DOHH2 (cell line): ENCODE results near the gene MICAL3.

Experiments used
- H3F3A ChIP-seq: fragments of 200-600 bp; sonication (generic), shearing (Covaris generic); 2 replicates; pipeline ENCODE4 v1.6.0; 2016; ENCODE audit warnings: antibody characterized with exemption, mild to moderate bottlenecking; ENCODE audit not compliant: control insufficient read depth, insufficient read depth
- H3K27ac ChIP-seq: fragments of 200-600 bp; sonication (generic); 2 replicates; pipeline ENCODE4 v1.5.1; 2014; ENCODE audit warnings: low read depth, mild to moderate bottlenecking, low read length, moderate library complexity
- H3K27me3 ChIP-seq: fragments of 200-600 bp; sonication (generic); 2 replicates; pipeline ENCODE4 v1.6.1; 2014; ENCODE audit warnings: mild to moderate bottlenecking, low read length, mixed read lengths; ENCODE audit not compliant: control insufficient read depth
- H3K36me3 ChIP-seq: fragments of 200-600 bp; sonication (generic); 2 replicates; pipeline ENCODE4 v1.6.1; 2014; ENCODE audit warnings: mild to moderate bottlenecking, low read length, moderate library complexity, mixed read lengths; ENCODE audit not compliant: control insufficient read depth
- H3K4me1 ChIP-seq: fragments of 200-600 bp; sonication (generic); 2 replicates; pipeline ENCODE4 v1.6.1; 2014; ENCODE audit warnings: mild to moderate bottlenecking, low read length, mixed read lengths; ENCODE audit not compliant: control insufficient read depth
- H3K4me2 ChIP-seq: fragments of 200-600 bp; sonication (generic); 2 replicates; pipeline ENCODE4 v1.6.0; 2014; ENCODE audit warnings: mild to moderate bottlenecking, low read length, moderate library complexity
- H3K4me3 ChIP-seq: fragments of 200-600 bp; sonication (generic); 2 replicates; pipeline ENCODE4 v1.5.1; 2014; ENCODE audit warnings: mild to moderate bottlenecking, low read length, mixed read lengths
- H3K79me2 ChIP-seq: fragments of 200-600 bp; sonication (generic); 2 replicates; pipeline ENCODE4 v1.6.1; 2014; ENCODE audit warnings: mild to moderate bottlenecking, low read length, mixed read lengths; ENCODE audit not compliant: control insufficient read depth
- H3K9me2 ChIP-seq: fragments of 200-600 bp; sonication (generic); replicated peaks from 2 replicates; pipeline ENCODE4 v1.6.1; 2014; ENCODE audit warnings: mild to moderate bottlenecking, low read length, mixed read lengths; ENCODE audit not compliant: control insufficient read depth
- H3K9me3 ChIP-seq: fragments of 200-600 bp; sonication (generic); 2 replicates; pipeline ENCODE4 v1.6.1; 2014; ENCODE audit warnings: antibody characterized with exemption, low read length, mixed read lengths; ENCODE audit not compliant: control insufficient read depth, insufficient read depth
- H4K20me1 ChIP-seq: fragments of 200-600 bp; sonication (generic); 2 replicates; pipeline ENCODE4 v1.6.0; 2014; ENCODE audit warnings: low read depth, mild to moderate bottlenecking, antibody characterized with exemption, low read length, moderate library complexity; ENCODE audit not compliant: control insufficient read depth, insufficient read depth
- EZH2phosphoT487 ChIP-seq: fragments of 200-600 bp; sonication (generic); IDR thresholded peaks from 2 replicates; pipeline ENCODE4 v1.6.1; 2017; ENCODE audit warnings: borderline replicate concordance, mild to moderate bottlenecking, antibody characterized with exemption, low read length, moderate library complexity, mixed read lengths
- TF ChIP-seq, protein P1 (sequence below): fragments of 200-600 bp; sonication (generic); IDR thresholded peaks from one replicate; pipeline ENCODE4 v1.5.1; 2014; ENCODE audit warnings: antibody characterized with exemption, mild to moderate bottlenecking, low read depth, low read length; ENCODE audit not compliant: poor library complexity, severe bottlenecking

Gene MICAL3

DNA sequence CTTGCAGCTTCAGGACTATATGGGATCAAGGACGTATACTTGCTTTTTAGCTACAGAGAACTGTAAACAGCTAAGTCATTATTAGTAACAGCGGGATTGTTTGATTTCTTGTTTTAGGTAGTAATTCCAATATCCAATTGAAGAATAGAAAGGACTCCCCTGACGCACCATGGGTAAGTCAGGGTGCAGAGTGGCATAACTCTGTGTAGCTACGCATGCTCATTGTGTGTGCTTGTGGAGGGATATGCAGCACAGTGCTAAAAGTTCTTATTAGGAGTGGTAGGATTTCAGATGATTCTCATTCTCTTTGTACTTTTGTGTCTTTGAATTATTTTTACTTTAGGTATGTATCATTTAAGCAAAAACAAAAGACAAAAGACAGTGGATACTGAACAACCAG, 45.7 kb upstream of the MICAL3 start:
- Histone ChIP-seq H3K9me2 (no peaks in the 10 kb centered on the region), H3K4me1 (peaks cover 80% of the 10 kb centered on the region), H3K27me3 (no peaks in the 10 kb centered on the region), H3K27ac (no peak overlapping the region), H3K79me2 (no peaks in the 10 kb centered on the region), H3K4me2 (no peak overlapping the region), H4K20me1 (no peaks in the 10 kb centered on the region), H3F3A (peaks cover 21% of the 10 kb centered on the region), H3K4me3 (no peak overlapping the region), H3K36me3 (peaks cover 10% of the 10 kb centered on the region; the same call in 1 of the 2 replicates), H3K9me3 (no peaks in the 10 kb centered on the region)
- no peak for TF ChIP-seq EZH2phosphoT487
- TF ChIP-seq, protein P1, sequence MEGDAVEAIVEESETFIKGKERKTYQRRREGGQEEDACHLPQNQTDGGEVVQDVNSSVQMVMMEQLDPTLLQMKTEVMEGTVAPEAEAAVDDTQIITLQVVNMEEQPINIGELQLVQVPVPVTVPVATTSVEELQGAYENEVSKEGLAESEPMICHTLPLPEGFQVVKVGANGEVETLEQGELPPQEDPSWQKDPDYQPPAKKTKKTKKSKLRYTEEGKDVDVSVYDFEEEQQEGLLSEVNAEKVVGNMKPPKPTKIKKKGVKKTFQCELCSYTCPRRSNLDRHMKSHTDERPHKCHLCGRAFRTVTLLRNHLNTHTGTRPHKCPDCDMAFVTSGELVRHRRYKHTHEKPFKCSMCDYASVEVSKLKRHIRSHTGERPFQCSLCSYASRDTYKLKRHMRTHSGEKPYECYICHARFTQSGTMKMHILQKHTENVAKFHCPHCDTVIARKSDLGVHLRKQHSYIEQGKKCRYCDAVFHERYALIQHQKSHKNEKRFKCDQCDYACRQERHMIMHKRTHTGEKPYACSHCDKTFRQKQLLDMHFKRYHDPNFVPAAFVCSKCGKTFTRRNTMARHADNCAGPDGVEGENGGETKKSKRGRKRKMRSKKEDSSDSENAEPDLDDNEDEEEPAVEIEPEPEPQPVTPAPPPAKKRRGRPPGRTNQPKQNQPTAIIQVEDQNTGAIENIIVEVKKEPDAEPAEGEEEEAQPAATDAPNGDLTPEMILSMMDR, result no peak

- Histone ChIP-seq H3K4me2 (peak overlapping the region; percentile 48), H4K20me1 (no peaks in the 10 kb centered on the region), H3K9me2 (no peaks in the 10 kb centered on the region), H3K79me2 (no peaks in the 10 kb centered on the region), H3K4me3 (no peak overlapping the region), H3K27me3 (no peaks in the 10 kb centered on the region), H3F3A (peaks cover 21% of the 10 kb centered on the region), H3K27ac (0 out of 2 replicates have a peak overlapping the region, but pooled peaks have one; percentile 14), H3K9me3 (no peaks in the 10 kb centered on the region), H3K4me1 (peaks cover 87% of the 10 kb centered on the region), H3K36me3 (peaks cover 10% of the 10 kb centered on the region; the same call in 1 of the 2 replicates)
- TF ChIP-seq, protein P1, result no peak
- no peak for TF ChIP-seq EZH2phosphoT487
Observed at GRCh38 chr22:18069041-18069440, 44.7 kb upstream of the MICAL3 start.

GRCh38 chr22:18068381-18068988, 44.1 kb upstream of the MICAL3 start:
- TF ChIP-seq, protein P1, result no peak
- TF ChIP-seq EZH2phosphoT487, result no peak
- Histone ChIP-seq H4K20me1 (no peaks in the 10 kb centered on the region), H3F3A (peaks cover 21% of the 10 kb centered on the region), H3K4me1 (peaks cover 87% of the 10 kb centered on the region), H3K36me3 (peaks cover 10% of the 10 kb centered on the region; the same call in 1 of the 2 replicates), H3K4me3 (peak overlapping the region; percentile 14; the same call in 1 of the 2 replicates), H3K4me2 (peak overlapping the region; percentile 48), H3K79me2 (no peaks in the 10 kb centered on the region), H3K9me3 (no peaks in the 10 kb centered on the region), H3K27ac (0 out of 2 replicates have a peak overlapping the region, but pooled peaks have one; percentile 1), H3K9me2 (no peaks in the 10 kb centered on the region), H3K27me3 (no peaks in the 10 kb centered on the region)
